Measurements from ENCODE around the gene EMC10. TPM values are rescaled to one million over a fixed set of nuclear protein-coding genes. Genes with fewer than 3 reads are reported as not detected.
A peak's percentile ranks its signal among the peaks of the same experiment; 100 is the strongest.

EMC10 gene
- polyA plus RNA-seq (2011; rRNA removed): 45.4 and 57.2 TPM in 2 replicates
- 7.7 and 11.6 TPM in 2 replicates for polyA minus RNA-seq (2011; rRNA and poly(A)+ RNA removed)

DNA sequence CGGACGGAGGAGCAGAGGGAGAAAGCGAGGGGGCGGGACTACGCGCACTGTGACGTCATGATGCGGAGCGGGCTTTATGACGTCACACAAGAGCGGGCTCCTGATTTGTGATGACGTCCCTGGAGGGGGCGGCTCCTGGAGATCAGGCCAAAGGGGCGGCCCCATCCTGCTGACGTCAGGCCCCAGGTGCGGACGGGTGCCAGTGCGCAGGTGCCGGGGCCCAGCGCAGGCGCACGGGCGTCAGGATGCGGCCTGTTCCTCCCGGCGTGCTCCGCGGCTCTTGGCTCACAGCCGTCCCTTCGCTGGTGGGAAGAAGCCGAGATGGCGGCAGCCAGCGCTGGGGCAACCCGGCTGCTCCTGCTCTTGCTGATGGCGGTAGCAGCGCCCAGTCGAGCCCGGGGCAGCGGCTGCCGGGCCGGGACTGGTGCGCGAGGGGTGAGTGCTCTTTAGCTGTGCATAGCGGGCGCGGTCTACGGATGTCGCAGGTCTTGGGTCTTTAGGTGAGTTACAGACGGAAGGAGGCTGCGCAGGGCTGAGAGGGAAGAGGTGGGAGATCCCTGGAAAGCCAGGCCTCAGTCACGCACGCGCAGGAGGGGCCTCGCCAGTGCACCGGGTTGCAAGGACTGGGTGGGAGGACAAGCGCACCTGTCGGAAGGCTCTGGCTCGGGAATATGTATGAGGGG lies at the start of gene EMC10, which contains the start of gene GARIN5A:
Gene EMC10, plus strand, starts transcription at position 284 of the 683 bp plus-strand sequence. Its CDS starts 38 bp downstream, at position 322.
Gene GARIN5A, minus strand, starts transcription at position 625 of the 683 bp plus-strand sequence. Its CDS starts 460 bp downstream, at position 165.
- CTCF ChIA-PET: no interaction called here

GRCh38 chr19:50427318-50427925 lies 48.9 kb upstream of the EMC10 start:
- Histone ChIP-seq H3K4me3 (ENCODE audit: low read depth, low read length) (peak overlapping the region; percentile 46; the same call in 1 of the 2 replicates), H3K27ac (ENCODE audit: low read depth, low read length) (no peak overlapping the region), H3K27me3 (ENCODE audit: control insufficient read depth, insufficient read depth, low read length) (peaks cover 36% of the 10 kb centered on the region), H3K9me3 (ENCODE audit: control insufficient read depth, insufficient read depth, low read length) (no peaks in the 10 kb centered on the region; the same call in 1 of the 2 replicates)
- no peak for DNase-seq (ENCODE audit: low read depth, low spot score)
- ChIA-PET CTCF (no interaction called here), POLR2A (interaction anchor here (0.7 kb wide), 1 partner anchor 695 kb away, joined by 6 read pairs; no protein-coding TSS in a partner anchor)
- TF ChIP-seq, protein P1, sequence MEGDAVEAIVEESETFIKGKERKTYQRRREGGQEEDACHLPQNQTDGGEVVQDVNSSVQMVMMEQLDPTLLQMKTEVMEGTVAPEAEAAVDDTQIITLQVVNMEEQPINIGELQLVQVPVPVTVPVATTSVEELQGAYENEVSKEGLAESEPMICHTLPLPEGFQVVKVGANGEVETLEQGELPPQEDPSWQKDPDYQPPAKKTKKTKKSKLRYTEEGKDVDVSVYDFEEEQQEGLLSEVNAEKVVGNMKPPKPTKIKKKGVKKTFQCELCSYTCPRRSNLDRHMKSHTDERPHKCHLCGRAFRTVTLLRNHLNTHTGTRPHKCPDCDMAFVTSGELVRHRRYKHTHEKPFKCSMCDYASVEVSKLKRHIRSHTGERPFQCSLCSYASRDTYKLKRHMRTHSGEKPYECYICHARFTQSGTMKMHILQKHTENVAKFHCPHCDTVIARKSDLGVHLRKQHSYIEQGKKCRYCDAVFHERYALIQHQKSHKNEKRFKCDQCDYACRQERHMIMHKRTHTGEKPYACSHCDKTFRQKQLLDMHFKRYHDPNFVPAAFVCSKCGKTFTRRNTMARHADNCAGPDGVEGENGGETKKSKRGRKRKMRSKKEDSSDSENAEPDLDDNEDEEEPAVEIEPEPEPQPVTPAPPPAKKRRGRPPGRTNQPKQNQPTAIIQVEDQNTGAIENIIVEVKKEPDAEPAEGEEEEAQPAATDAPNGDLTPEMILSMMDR (IDR thresholded peaks at IDR 0.05; ENCODE audit: low read depth, low read length): no peak

More for the DNA sequence above, at the start of gene EMC10, which contains the start of gene GARIN5A:
- H3K4me3 ChIP-seq (ENCODE audit: low read depth, low read length): peak within 1 kb of the TSS; percentile 90
- TF ChIP-seq, protein P1 (IDR thresholded peaks at IDR 0.05; ENCODE audit: low read depth, low read length): no peak
- H3K27me3 ChIP-seq (ENCODE audit: control insufficient read depth, insufficient read depth, low read length): no peaks in the 10 kb centered on the region
- peak within 1 kb of the TSS; percentile 68 for H3K27ac ChIP-seq (ENCODE audit: low read depth, low read length)
- peak; percentile 86 for DNase-seq (ENCODE audit: low read depth, low spot score)
- peaks cover 13% of the 10 kb centered on the region for H3K9me3 ChIP-seq (ENCODE audit: control insufficient read depth, insufficient read depth, low read length)
- POLR2A ChIA-PET: interaction anchor here (1.3 kb wide), 1 partner anchor 35 kb away, joined by 3 read pairs; the partner anchor contains the start of gene JOSD2

DNA sequence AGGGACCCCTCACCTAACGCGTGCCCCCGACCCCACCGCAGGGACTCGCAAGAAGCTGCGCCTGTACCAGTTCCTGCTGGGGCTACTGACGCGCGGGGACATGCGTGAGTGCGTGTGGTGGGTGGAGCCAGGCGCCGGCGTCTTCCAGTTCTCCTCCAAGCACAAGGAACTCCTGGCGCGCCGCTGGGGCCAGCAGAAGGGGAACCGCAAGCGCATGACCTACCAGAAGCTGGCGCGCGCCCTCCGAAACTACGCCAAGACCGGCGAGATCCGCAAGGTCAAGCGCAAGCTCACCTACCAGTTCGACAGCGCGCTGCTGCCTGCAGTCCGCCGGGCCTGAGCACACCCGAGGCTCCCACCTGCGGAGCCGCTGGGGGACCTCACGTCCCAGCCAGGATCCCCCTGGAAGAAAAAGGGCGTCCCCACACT lies 48.3 kb upstream of the EMC10 start:
- TF ChIP-seq, protein P1 (IDR thresholded peaks at IDR 0.05; ENCODE audit: low read depth, low read length): no peak
- H3K9me3 ChIP-seq (ENCODE audit: control insufficient read depth, insufficient read depth, low read length): no peaks in the 10 kb centered on the region; the same call in 1 of the 2 replicates
- ChIA-PET POLR2A (no interaction called here), CTCF (no interaction called here)
- DNase-seq (ENCODE audit: low read depth, low spot score): peak; percentile 11
- H3K4me3 ChIP-seq (ENCODE audit: low read depth, low read length): peak overlapping the region; percentile 46
- H3K27ac ChIP-seq (ENCODE audit: low read depth, low read length): no peak overlapping the region
- H3K27me3 ChIP-seq (ENCODE audit: control insufficient read depth, insufficient read depth, low read length): peaks cover 38% of the 10 kb centered on the region

GRCh38 chr19:50428772-50429463 lies 47.4 kb upstream of the EMC10 start:
- DNase-seq (ENCODE audit: low read depth, low spot score): no peak
- POLR2A ChIA-PET: no interaction called here
- H3K9me3 ChIP-seq (ENCODE audit: control insufficient read depth, insufficient read depth, low read length): no peaks in the 10 kb centered on the region; the same call in 1 of the 2 replicates
- H3K4me3 ChIP-seq (ENCODE audit: low read depth, low read length): no peak overlapping the region
- H3K27me3 ChIP-seq (ENCODE audit: control insufficient read depth, insufficient read depth, low read length): peaks cover 39% of the 10 kb centered on the region
- CTCF ChIA-PET: no interaction called here
- TF ChIP-seq, protein P1 (IDR thresholded peaks at IDR 0.05; ENCODE audit: low read depth, low read length): no peak
- no peak overlapping the region for H3K27ac ChIP-seq (ENCODE audit: low read depth, low read length)
